Lung (tissue), 12 donors: ENCODE measurements around the gene FOXO3. TPM values are rescaled to one million over a fixed set of nuclear protein-coding genes. Genes with fewer than 3 reads are reported as not detected.
A peak's percentile ranks its signal among the peaks of the same experiment; 100 is the strongest.

ENCODE experiments used
- ATAC-seq: fragments of 200-7000 bp; cut with Tn5 transposase; one replicate; pipeline ENCODE4 v1.9.1; 2020; ENCODE audit warnings: moderate number of reproducible peaks; ENCODE audit not compliant: insufficient read depth, low FRiP score
- DNase-seq, 3 donors: peaks; one replicate each; pipeline ENCODE4 v3.0.0-alpha.2; 2013 to 2017
- H3K27ac ChIP-seq, 2 donors: one replicate each; pipeline ENCODE4 v1.5.1; 2013; ENCODE audit warnings: mild to moderate bottlenecking in 2 of 2, moderate library complexity in 2 of 2, control low read depth in 1 of 2, inconsistent platforms in 1 of 2, low read depth in 1 of 2, low read length in 1 of 2
- H3K27me3 ChIP-seq, 3 donors: one replicate each; pipeline ENCODE4 v1.5.1; 2013; ENCODE audit warnings: low read length in 2 of 3; ENCODE audit not compliant: control insufficient read depth in 3 of 3, insufficient read depth in 3 of 3
- H3K36me3 ChIP-seq, 4 donors: one replicate each; pipeline ENCODE4 v1.5.1; 2013; ENCODE audit warnings: low read length in 4 of 4, mild to moderate bottlenecking in 1 of 4, moderate library complexity in 1 of 4; ENCODE audit not compliant: control insufficient read depth in 4 of 4, insufficient read depth in 4 of 4
- H3K4me1 ChIP-seq, 5 donors: one replicate each; pipeline ENCODE4 v1.5.1; 2013; ENCODE audit warnings: low read length in 5 of 5, mild to moderate bottlenecking in 2 of 5, moderate library complexity in 1 of 5; ENCODE audit not compliant: control insufficient read depth in 5 of 5, insufficient read depth in 5 of 5
- H3K4me3 ChIP-seq: one replicate; pipeline ENCODE4 v1.5.1; 2013; ENCODE audit warnings: mild to moderate bottlenecking, control low read depth, moderate library complexity
- H3K9ac ChIP-seq, 2 donors: one replicate each; pipeline ENCODE4 v1.5.1; 2013; ENCODE audit warnings: low read length in 2 of 2, control low read depth in 1 of 2; ENCODE audit not compliant: insufficient read depth in 1 of 2
- H3K9me3 ChIP-seq, 4 donors: one replicate each; pipeline ENCODE4 v1.5.1; 2013; ENCODE audit warnings: low read length in 3 of 4, mild to moderate bottlenecking in 1 of 4, moderate library complexity in 1 of 4; ENCODE audit not compliant: control insufficient read depth in 4 of 4, insufficient read depth in 3 of 4
- CTCF ChIP-seq: IDR thresholded peaks from 2 replicates; pipeline ENCODE4 v1.5.1; 2012; ENCODE audit warnings: mild to moderate bottlenecking; ENCODE audit errors: control extremely low read depth, extremely low read depth
- WGBS, 2 donors: extraction: QIAGEN DNeasy Blood & Tissue Kit; methylation state at CpG; one replicate each; pipeline ENCODE4 v1.1.7; 2013; 5-methylcytosine and 5-hydroxymethylcytosine counted together
- polyA plus RNA-seq, 2 donors: library from polyadenylated mRNA; stranded (reverse); fragments of 200-250 nt; gene quantifications; one replicate each; pipeline ENCODE4 v1.2.1, GENCODE V29; 2013
- total RNA-seq, 2 donors: library from RNA; depleted of rRNA in 1 of 2; stranded (reverse); fragments of >200 nt in 1 of 2; gene quantifications; one replicate each; pipeline ENCODE4 v1.2.1, GENCODE V29; 2014 to 2021
- donor health status: control.
- donor health status: control.
- donor health status: Bipolar disorder and iron deficiency.
- donor health status: healthy.
- donor health status: DM: yes; HTN: yes; CAD: no.

FOXO3 gene
- total and polyA plus RNA-seq, 4 donors = 12.1 to 101 (median 40.0) TPM

GRCh38 chr6:108582618-108583017 lies 21.9 kb downstream of the FOXO3 start:
- Histone ChIP-seq H3K9me3 (no peaks in the 10 kb centered on the region), H3K4me1 (peaks cover 22 to 94% (median 76%) of the 10 kb centered on the region in 5 donors), H3K36me3 (peaks cover 0 to 2% (median under 1%) of the 10 kb centered on the region in 4 donors), H3K27me3 (no peaks in the 10 kb centered on the region), H3K4me3 (no peak overlapping the region), H3K9ac (peak overlapping the region in 1 of 2 donors; percentile 4), H3K27ac (peak overlapping the region in 1 of 2 donors; percentile 66)
- TF ChIP-seq CTCF = no peak
- DNase-seq = no peak
- ATAC-seq = no peak
- 81 to 85% methylated on average over 3 of the region's 3 CpGs for WGBS, 2 donors

- Histone ChIP-seq H3K4me1 (peaks cover 21 to 95% (median 76%) of the 10 kb centered on the region in 5 donors), H3K27ac (no peak overlapping the region), H3K27me3 (no peaks in the 10 kb centered on the region), H3K9ac (no peak overlapping the region), H3K4me3 (no peak overlapping the region), H3K36me3 (no peaks in the 10 kb centered on the region), H3K9me3 (no peaks in the 10 kb centered on the region)
- DNase-seq (no peak), ATAC-seq (no peak)
- 79 to 81% methylated on average over 5 of the region's 5 CpGs for WGBS, 2 donors
- TF ChIP-seq CTCF = no peak
Observed at GRCh38 chr6:108584323-108584722, 23.6 kb downstream of the FOXO3 start.

- WGBS, 2 donors = 86 to 97% methylated on average over 2 of the region's 2 CpGs
- Histone ChIP-seq H3K9me3 (no peaks in the 10 kb centered on the region), H3K9ac (peak overlapping the region in 1 of 2 donors; percentile 23), H3K27me3 (no peaks in the 10 kb centered on the region), H3K27ac (peak overlapping the region; percentile 27 to 67), H3K36me3 (no peaks in the 10 kb centered on the region), H3K4me3 (no peak overlapping the region), H3K4me1 (peaks cover 20 to 95% (median 74%) of the 10 kb centered on the region in 5 donors)
- no peak for TF ChIP-seq CTCF
- DNase-seq = no peak
- no peak for ATAC-seq
Observed at GRCh38 chr6:108585359-108585758, 24.6 kb downstream of the FOXO3 start.
